ENCODE data around the gene DBI. TPM values are rescaled to one million over a fixed set of nuclear protein-coding genes. Genes with fewer than 3 reads are reported as not detected.

The DBI gene
- total RNA-seq, 1 experiment from 2014 or later: 129 TPM

DNA sequence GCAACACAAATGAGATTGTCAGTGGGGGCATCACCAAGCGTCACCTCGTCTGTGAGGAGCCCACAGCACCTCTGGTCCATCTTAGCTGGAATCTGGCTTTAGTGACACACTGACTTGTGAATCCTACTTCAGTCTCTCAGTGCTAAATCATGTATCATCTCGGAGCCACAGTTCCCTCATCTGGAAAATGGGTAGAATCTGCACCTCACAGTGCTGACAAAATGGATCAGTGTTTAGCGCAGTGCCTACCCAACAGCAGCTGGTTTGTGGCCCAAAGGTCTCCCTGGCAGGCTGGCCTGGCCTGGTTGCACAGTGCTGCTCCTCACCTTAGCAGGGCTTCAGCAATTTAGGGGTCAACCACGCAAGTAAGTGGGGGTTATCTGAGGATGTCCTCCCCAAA, 10.0 kb downstream of the DBI start (continued):
- TF ChIP-seq, protein P1, sequence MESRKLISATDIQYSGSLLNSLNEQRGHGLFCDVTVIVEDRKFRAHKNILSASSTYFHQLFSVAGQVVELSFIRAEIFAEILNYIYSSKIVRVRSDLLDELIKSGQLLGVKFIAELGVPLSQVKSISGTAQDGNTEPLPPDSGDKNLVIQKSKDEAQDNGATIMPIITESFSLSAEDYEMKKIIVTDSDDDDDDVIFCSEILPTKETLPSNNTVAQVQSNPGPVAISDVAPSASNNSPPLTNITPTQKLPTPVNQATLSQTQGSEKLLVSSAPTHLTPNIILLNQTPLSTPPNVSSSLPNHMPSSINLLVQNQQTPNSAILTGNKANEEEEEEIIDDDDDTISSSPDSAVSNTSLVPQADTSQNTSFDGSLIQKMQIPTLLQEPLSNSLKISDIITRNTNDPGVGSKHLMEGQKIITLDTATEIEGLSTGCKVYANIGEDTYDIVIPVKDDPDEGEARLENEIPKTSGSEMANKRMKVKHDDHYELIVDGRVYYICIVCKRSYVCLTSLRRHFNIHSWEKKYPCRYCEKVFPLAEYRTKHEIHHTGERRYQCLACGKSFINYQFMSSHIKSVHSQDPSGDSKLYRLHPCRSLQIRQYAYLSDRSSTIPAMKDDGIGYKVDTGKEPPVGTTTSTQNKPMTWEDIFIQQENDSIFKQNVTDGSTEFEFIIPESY (IDR thresholded peaks at IDR 0.05; ENCODE audit: extremely low read depth, insufficient replicate concordance, low read length): no peak
- TF ChIP-seq TCF7L2 (IDR thresholded peaks at IDR 0.05; ENCODE audit: borderline replicate concordance, extremely low read depth, insufficient read depth, insufficient read length) (no peak), EZH2 (IDR thresholded peaks at IDR 0.05) (no peak), CEBPB (IDR thresholded peaks at IDR 0.05; ENCODE audit: low read depth) (no peak), EZH2phosphoT487 (IDR thresholded peaks at IDR 0.05; ENCODE audit: borderline replicate concordance) (no peak), JUND (IDR thresholded peaks at IDR 0.05) (no peak), MAX (IDR thresholded peaks at IDR 0.05) (no peak), FOSL1 (IDR thresholded peaks at IDR 0.05; ENCODE audit: low read depth) (no peak), POLR2A (IDR thresholded peaks at IDR 0.05; ENCODE audit: borderline replicate concordance, extremely low read depth, insufficient read depth, insufficient read length) (no peak)

DNA sequence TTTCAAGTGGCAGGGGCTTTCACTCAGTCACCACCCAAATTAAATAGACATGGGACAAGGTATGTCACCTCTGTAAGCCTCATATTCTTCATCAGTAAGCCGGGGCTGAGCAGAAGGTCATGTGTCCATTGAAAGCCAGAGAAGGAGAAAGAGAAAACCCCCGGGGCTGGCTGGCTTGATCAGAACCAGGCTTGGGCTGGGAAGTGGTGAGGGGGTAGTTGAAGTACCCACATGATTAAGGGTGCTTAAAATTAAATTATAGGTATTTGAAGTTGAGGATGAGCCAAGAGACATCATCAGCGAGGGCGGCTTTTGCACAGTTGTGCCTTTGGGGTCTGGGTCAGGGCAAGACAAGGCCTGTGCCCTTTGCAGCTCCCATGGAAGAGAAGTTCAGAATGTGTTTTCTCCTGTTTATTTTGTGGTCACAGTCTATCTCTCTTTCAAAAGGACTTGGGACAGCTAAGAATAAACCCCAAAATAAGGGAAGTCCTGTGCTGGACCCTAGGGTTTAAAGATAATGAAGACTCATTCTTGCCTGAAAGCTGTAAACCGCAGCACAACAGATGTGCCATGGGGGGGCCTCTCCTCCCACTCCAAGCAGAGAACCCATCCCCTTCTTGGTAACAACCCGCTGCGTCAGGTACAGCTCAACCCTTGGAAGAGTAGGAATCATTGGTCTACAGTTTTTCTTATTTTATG, 10.7 kb downstream of the DBI start:
- no TSS peak for BruUV-seq (replicated peaks)
- POLR2A ChIA-PET: interaction anchor here (1.2 kb wide), 1 partner anchor 11 kb away, joined by 6 read pairs; the partner anchor contains the start of genes C2orf76 and DBI

More for the DNA sequence above, 10.7 kb downstream of the DBI start:
- Histone ChIP-seq H3K9ac (ENCODE audit: low read length) (no peak overlapping the region), H3K27me3 (ENCODE audit: insufficient read depth, low read length) (no peaks in the 10 kb centered on the region), H3K36me3 (ENCODE audit: control insufficient read depth in 1 of 2, insufficient read depth in 2 of 2, low read length in 2 of 2) (peaks cover 8 to 12% of the 10 kb centered on the region in 2 experiments), H3K79me2 (ENCODE audit: insufficient read depth, low read length) (no peaks in the 10 kb centered on the region), H3K9me2 (ENCODE audit: insufficient read depth) (no peaks in the 10 kb centered on the region), H3K4me1 (ENCODE audit: control insufficient read depth in 1 of 2, insufficient read depth in 2 of 2, low read length in 2 of 2) (no peaks in the 10 kb centered on the region), H3K4me2 (ENCODE audit: low read length) (no peak overlapping the region), H4K20me1 (ENCODE audit: insufficient read depth) (no peaks in the 10 kb centered on the region), H3K9me3 (ENCODE audit: control insufficient read depth in 1 of 2, insufficient read depth in 1 of 2, low read depth in 1 of 2, low read length in 2 of 2) (no peaks in the 10 kb centered on the region), H3K27ac (ENCODE audit: low read depth, low read length) (no peak overlapping the region), H2AFZ (ENCODE audit: low read depth, low read length, poor library complexity, severe bottlenecking) (no peak overlapping the region), H3K4me3 (replicated peaks in 1 of 2; ENCODE audit: low read depth in 1 of 2, low read length in 2 of 2) (no peak overlapping the region)
- ATAC-seq: no peak
- intact Hi-C loops (cut with micrococcal nuclease): no loop called here
- TF ChIP-seq, protein P1 (IDR thresholded peaks at IDR 0.05; ENCODE audit: extremely low read depth, insufficient replicate concordance, low read length): no peak
- TF ChIP-seq EGR1 (IDR thresholded peaks at IDR 0.05; ENCODE audit: low read depth): no peak
- TF ChIP-seq EZH2phosphoT487 (IDR thresholded peaks at IDR 0.05; ENCODE audit: borderline replicate concordance): no peak
- TF ChIP-seq YY1 (IDR thresholded peaks at IDR 0.05; ENCODE audit: extremely low read depth, insufficient replicate concordance, low read depth, low read length): no peak
- no peak for TF ChIP-seq TCF7L2 (IDR thresholded peaks at IDR 0.05; ENCODE audit: borderline replicate concordance, extremely low read depth, insufficient read depth, insufficient read length)
- no peak for TF ChIP-seq SP1 (IDR thresholded peaks at IDR 0.05; ENCODE audit: low read depth)
- no peak for TF ChIP-seq SIN3A (IDR thresholded peaks at IDR 0.05; ENCODE audit: low read depth)
- TF ChIP-seq CTCF (IDR thresholded peaks at IDR 0.05 in 2 of 3, conservative IDR thresholded peaks at IDR 0.05 in 1 of 3; ENCODE audit: borderline replicate concordance in 1 of 3, insufficient read depth in 1 of 3, low read depth in 2 of 3, low read length in 2 of 3): no peak
- no peak for TF ChIP-seq EZH2 (IDR thresholded peaks at IDR 0.05)
- no peak for TF ChIP-seq FOSL1 (IDR thresholded peaks at IDR 0.05; ENCODE audit: low read depth)
- no peak for TF ChIP-seq RAD21 (IDR thresholded peaks at IDR 0.05; ENCODE audit: low read depth)
- TF ChIP-seq ZFX (IDR thresholded peaks at IDR 0.05): no peak
- no peak for TF ChIP-seq SRF (IDR thresholded peaks at IDR 0.05; ENCODE audit: low read depth)
- no peak for TF ChIP-seq CEBPB (IDR thresholded peaks at IDR 0.05; ENCODE audit: low read depth)
- DNase-seq (ENCODE audit: low read depth, low spot score): no peak
- ChIA-PET RAD21 (ENCODE audit: low non-redundant PET in 1 of 2, low total read pairs in 2 of 2, uncharacterized antibody in 2 of 2, unreplicated experiment in 2 of 2) (no interaction called here), CTCF (no interaction called here)

Measured in HCT116 (cell line).